Lower leg skin (tissue), 3 donors: ENCODE data around the gene LRRC25.

Experiments used
- CTCF ChIP-seq, 3 donors: fragments of 450-650 bp; IDR thresholded peaks; one replicate each; pipeline ENCODE4 v1.5.1; 2016; ENCODE audit warnings: antibody characterized with exemption in 3 of 3, mild to moderate bottlenecking in 3 of 3, moderate library complexity in 2 of 3
- POLR2A ChIP-seq, 2 donors: fragments of 450-650 bp; IDR thresholded peaks; one replicate each; pipeline ENCODE4 v1.6.1; 2016 to 2017; ENCODE audit warnings: antibody characterized with exemption in 2 of 2, mild to moderate bottlenecking in 1 of 2, moderate library complexity in 1 of 2

DNA sequence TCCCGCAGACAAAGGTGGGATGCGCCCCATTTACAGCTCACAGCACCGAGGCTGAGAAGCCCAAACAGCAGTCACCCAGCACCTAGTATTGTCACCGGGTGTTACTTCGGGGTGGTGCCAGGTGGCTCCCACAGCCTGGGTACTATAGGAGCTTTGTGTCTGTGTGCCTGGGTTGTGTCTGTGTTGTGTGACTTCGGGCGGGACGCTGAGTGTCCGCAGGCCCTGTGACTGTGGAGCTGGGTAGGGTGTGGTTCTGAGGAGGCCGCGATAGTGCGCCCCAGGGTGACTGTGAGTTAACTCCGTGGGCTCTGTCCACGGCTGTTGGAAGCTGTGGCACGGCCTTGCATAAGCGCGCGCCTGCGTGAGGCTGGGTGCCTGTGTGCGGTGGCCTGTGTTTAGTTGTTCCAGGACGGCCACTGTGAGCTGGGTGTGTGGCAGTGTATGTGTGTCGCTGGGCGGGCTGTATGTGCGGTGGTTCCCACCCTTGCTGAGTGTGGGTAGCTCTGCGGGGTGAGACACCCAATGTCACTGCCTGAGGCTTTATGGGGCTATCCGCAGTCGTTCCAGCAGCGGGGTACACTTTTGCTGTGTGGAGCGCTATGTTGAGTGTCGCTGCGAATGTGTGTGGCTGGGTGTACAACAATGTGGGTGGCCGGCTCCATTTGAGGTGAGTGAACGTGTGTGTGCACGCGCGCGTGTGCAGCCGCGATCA lies 21.2 kb upstream of the LRRC25 start:
- TF ChIP-seq CTCF (IDR thresholded peaks at IDR 0.05), result no peak
- TF ChIP-seq POLR2A (IDR thresholded peaks at IDR 0.05), result no peak
